SJCRH30 (cell line): ENCODE results near the gene BAIAP2L1. TPM values are rescaled to one million over a fixed set of nuclear protein-coding genes. Genes with fewer than 3 reads are reported as not detected.

ENCODE experiments used
- DNase-seq, 2 experiments: peaks; one replicate each; pipeline ENCODE4 v3.0.0-alpha.2; 2015 to 2020
- H3K27ac ChIP-seq: fragments of 250-450 bp; sonication (Bioruptor Pico); 2 replicates; pipeline ENCODE4 v1.5.1; 2020; ENCODE audit warnings: mild to moderate bottlenecking, moderate library complexity
- H3K27me3 ChIP-seq: fragments of 250-450 bp; sonication (Bioruptor Pico); 2 replicates; pipeline ENCODE4 v1.5.1; 2020; ENCODE audit warnings: mild to moderate bottlenecking, moderate library complexity
- H3K36me3 ChIP-seq: fragments of 250-450 bp; sonication (Bioruptor Pico); 2 replicates; pipeline ENCODE4 v1.5.1; 2020; ENCODE audit warnings: mild to moderate bottlenecking, moderate library complexity
- H3K4me1 ChIP-seq: fragments of 250-450 bp; sonication (Bioruptor Pico); 2 replicates; pipeline ENCODE4 v1.5.1; 2020; ENCODE audit warnings: mild to moderate bottlenecking, moderate library complexity
- H3K4me3 ChIP-seq: fragments of 250-450 bp; sonication (Bioruptor Pico); 2 replicates; pipeline ENCODE4 v1.5.1; 2020; ENCODE audit warnings: mild to moderate bottlenecking, moderate library complexity
- H3K9me3 ChIP-seq: fragments of 250-450 bp; sonication (Bioruptor Pico); replicated peaks from 2 replicates; pipeline ENCODE4 v1.5.1; 2020; ENCODE audit warnings: mild to moderate bottlenecking, moderate library complexity
- total RNA-seq: library from RNA; depleted of rRNA; stranded (reverse); fragments of >200 nt; shearing (Covaris generic); gene quantifications from 2 replicates; pipeline ENCODE4 v1.2.3, GENCODE V29; 2014

Gene BAIAP2L1
- total RNA-seq, 1 experiment from 2014 or later: 21.7 TPM

DNA sequence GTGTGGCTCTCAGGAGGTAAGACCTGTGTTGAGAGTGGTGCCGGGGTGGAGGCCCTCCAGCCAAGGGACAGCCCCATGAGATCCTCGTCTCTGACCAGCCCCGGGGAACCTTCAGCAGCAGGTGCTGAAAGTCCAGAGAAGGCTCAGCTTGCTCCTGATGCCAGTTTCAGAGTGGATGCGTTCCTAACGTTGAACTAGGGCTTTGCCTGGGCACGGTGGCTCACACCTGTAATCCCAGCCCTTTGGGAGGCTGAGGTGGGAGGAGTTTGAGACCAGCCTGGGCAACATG, 45.7 kb downstream of the BAIAP2L1 start:
- Histone ChIP-seq H3K4me3 (no peak overlapping the region), H3K27ac (peak overlapping the region; percentile 61), H3K4me1 (peaks cover 28% of the 10 kb centered on the region), H3K27me3 (no peaks in the 10 kb centered on the region), H3K36me3 (peaks cover 2% of the 10 kb centered on the region; the same call in 1 of the 2 replicates), H3K9me3 (no peaks in the 10 kb centered on the region)
- no peak for DNase-seq

DNA sequence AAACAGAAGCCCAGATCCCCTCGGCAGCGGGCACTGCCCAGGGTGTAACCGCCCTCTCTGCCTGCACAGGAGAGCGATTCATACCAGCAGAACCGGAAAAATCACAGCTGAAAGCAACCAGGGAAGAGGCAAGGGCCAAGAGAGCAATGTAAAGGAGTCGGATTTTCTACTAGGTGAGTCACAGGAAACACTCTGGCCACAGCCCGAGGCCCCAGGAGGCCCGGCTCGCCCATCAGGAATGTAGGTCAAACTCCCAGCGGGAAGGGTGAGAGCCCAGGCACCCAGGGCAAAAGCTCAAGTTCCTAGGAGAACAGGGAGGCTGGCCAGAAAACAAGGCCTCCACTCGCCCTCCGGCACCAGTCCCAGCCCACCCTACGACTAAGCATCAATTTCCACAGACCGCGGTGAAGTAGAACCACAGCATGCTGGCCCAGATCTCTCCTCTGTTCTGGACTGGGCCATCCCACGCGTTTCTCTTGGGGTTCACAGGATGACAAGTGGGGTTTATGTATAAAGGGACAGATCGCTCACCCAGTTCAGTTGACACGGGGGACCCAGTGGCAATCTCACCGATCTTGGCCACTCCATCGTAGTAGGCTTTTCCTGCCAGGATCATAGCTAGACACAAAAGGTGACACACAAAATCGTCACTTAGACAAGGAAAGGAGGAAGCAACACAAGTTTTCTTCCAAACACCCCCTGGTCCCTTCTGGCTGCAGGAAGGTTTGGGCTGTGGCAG, 46.2 kb downstream of the BAIAP2L1 start:
- Histone ChIP-seq H3K27me3 (no peaks in the 10 kb centered on the region), H3K36me3 (peaks cover 2% of the 10 kb centered on the region; the same call in 1 of the 2 replicates), H3K27ac (peak overlapping the region; percentile 61), H3K4me3 (no peak overlapping the region; the same call in 1 of the 2 replicates), H3K4me1 (peaks cover 28% of the 10 kb centered on the region), H3K9me3 (no peaks in the 10 kb centered on the region)
- peak; percentile 75 to 80 for DNase-seq

DNA sequence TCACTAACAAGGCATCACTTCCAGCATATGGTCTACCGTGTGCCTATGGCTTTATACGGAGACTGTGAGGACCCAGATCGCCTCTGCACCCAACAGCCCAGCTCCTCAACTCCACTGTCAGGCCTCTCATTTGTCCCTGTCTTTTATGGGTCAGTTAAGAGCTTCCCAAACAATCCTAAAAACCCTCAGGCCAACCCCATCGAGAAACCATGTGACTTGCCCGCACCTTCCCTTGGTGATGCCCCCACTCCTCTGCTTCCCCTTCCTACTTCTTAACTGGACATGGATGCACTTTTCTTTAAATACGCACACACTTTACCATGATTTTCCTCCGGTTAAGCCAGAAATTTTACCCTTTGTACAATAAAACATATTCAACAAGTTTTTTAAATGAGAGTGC, 46.8 kb downstream of the BAIAP2L1 start:
- peak; percentile 24 to 43 for DNase-seq
- Histone ChIP-seq H3K4me3 (no peak overlapping the region; the same call in 1 of the 2 replicates), H3K4me1 (peaks cover 28% of the 10 kb centered on the region), H3K27ac (peak overlapping the region; percentile 61), H3K36me3 (peaks cover 2% of the 10 kb centered on the region; the same call in 1 of the 2 replicates), H3K27me3 (no peaks in the 10 kb centered on the region), H3K9me3 (no peaks in the 10 kb centered on the region)

DNA sequence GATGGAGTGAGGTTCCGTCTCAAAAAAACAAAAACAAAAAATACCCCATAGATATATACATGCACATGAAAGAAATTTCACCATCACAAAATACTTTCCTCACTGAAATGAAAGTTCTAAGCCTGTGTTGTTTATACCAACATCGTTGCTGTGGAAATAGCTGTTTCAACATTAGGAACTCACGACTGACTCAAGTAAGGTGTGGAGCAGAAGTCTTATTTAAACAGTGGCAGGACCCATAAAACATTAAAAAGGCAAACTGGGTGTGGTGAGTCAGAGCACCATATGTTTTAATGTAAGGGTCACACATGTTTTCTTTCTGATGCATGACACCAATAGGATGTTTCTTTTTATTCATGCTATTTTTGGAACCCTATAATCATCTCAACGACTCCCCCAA, 48.3 kb downstream of the BAIAP2L1 start:
- no peaks in the 10 kb centered on the region for H3K27me3 ChIP-seq
- no peak overlapping the region for H3K4me3 ChIP-seq
- H3K27ac ChIP-seq: peak overlapping the region; percentile 33
- peaks cover 28% of the 10 kb centered on the region for H3K4me1 ChIP-seq
- peaks cover 2% of the 10 kb centered on the region; the same call in 1 of the 2 replicates for H3K36me3 ChIP-seq
- H3K9me3 ChIP-seq: no peaks in the 10 kb centered on the region
- peak in 1 of 2 experiments; percentile 22 for DNase-seq

DNA sequence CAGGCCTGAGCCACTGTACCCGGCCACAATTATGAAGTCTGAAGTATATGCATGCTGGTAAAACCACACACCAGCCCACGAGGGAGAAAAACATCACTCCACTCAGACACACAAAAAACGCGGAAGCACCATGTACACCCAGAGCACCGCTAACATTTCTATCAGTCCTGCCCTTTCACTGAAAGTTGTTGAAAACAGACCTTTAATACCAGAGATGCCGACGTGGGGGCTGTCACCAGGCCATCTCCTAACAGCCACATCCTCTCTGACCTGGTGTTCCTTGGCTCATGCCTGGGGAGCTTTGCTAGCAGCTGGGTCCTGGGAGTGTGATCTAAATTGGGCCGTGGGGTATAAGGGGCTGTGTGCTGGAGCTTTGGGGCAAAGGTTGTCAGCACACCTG, 49.8 kb downstream of the BAIAP2L1 start:
- Histone ChIP-seq H3K27me3 (no peaks in the 10 kb centered on the region), H3K36me3 (peaks cover 1% of the 10 kb centered on the region; the same call in 1 of the 2 replicates), H3K4me1 (peaks cover 32% of the 10 kb centered on the region), H3K4me3 (no peak overlapping the region), H3K27ac (no peak overlapping the region), H3K9me3 (no peaks in the 10 kb centered on the region)
- no peak for DNase-seq

DNA sequence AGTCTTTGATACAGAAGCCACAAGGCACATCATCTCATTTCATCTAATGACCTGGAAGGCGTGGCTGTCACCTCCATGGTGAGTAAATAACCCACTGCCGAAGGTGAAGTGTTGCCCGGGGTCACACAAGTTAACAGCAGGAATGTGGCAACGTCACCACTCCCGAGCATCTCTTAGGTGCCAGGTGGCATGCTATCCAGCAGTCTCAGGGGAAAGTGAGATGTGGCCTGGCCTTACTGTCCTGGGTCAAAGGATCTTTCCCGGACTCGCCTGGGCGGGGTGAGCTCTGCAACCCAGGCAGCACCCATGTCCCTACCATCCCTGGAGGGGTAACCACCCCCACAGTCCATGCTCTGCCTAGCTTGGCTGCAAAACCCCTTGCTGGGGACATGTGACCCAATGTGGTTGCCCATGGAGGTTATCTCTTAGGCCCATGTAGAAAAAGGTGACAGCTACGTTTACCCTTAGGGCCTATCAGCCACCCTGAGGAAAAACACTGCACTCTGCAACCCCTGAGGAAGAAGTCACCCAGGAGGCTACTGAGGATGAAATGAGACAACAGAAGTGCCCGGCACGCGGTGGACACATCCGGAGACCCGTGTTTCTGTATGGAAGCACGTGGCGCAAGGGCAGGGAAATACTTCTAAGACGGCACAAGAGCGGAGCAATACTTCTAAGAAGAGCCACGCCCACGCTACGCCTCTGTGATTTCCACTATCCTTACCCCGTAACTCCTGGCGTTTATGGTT, 52.0 kb downstream of the BAIAP2L1 start:
- Histone ChIP-seq H3K27me3 (no peaks in the 10 kb centered on the region), H3K27ac (no peak overlapping the region), H3K9me3 (no peaks in the 10 kb centered on the region), H3K4me3 (no peak overlapping the region), H3K36me3 (0 out of 2 replicates have a peak, but pooled peaks cover 2% of the 10 kb centered on the region), H3K4me1 (peaks cover 15% of the 10 kb centered on the region)
- DNase-seq: no peak

DNA sequence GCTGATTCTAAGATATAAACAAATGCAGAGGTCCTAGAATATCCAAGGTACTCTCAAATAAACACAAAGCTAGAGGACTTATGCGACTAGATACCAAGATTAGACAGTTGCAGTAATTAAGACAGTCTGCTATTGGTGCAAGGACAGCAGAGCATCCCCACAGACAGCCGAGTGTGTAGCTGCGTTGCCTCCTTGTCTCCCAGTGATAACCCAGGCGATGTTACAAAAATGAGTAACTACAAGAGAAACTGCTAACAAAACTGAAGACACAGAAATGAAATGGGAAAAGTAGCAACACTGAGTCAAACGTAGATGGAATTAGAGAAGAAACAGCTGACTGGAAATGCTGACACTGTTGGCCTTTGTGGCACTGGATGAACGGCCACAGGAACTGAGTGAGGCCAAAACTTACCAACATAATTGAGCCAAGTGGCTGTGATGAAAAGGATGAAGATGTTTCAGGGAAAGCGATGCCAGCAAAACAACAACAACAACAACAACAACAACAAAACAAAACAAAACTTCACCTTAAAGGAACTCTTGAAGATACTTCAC, 54.3 kb downstream of the BAIAP2L1 start:
- no peak overlapping the region for H3K4me3 ChIP-seq
- H3K4me1 ChIP-seq: peaks cover 4% of the 10 kb centered on the region; the same call in 1 of the 2 replicates
- no peak for DNase-seq
- H3K27ac ChIP-seq: no peak overlapping the region
- no peaks in the 10 kb centered on the region for H3K9me3 ChIP-seq
- 0 out of 2 replicates have a peak, but pooled peaks cover 2% of the 10 kb centered on the region for H3K36me3 ChIP-seq
- H3K27me3 ChIP-seq: no peaks in the 10 kb centered on the region

DNA sequence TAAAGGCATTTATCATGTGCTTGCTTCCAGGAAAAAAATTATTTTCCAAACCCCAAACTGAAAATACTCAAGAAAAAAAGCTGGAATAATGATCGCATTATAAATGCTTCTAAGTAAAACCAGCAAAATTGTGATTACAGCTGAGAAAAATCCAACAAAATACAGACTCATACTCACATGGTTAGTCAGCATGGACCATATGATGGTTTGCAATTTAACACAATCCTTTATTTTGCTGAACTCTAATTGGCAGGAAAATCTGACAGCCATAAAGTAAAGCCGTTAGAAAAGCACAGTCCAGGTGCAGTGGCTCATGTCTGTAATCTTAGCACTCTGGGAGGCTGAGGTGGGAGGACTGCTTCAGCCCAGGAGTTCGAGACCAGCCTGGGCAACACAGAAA, 59.8 kb downstream of the BAIAP2L1 start:
- no peak for DNase-seq
- Histone ChIP-seq H3K27me3 (no peaks in the 10 kb centered on the region), H3K4me1 (no peaks in the 10 kb centered on the region)

DNA sequence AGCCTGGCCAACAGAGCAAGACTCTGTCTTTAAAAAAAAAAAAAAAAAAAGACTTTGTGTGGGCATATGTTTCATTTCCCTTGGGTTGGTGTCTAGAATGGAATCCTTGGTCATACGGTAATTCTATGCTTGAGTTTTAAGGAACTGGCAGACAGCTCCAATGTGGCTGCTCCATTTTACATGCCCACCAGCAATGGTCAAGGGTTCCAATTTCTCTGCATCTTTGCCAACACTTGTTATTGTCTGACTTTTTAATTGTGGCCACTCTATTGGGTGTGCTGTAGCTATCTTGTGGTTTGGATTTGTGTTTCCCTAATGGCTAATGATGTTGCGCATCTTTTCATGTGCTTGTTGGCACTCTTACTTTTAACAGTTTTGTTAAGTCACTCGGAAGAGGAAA, 61.8 kb downstream of the BAIAP2L1 start:
- Histone ChIP-seq H3K27ac (no peak overlapping the region), H3K4me1 (no peaks in the 10 kb centered on the region), H3K27me3 (no peaks in the 10 kb centered on the region), H3K4me3 (no peak overlapping the region), H3K36me3 (peaks cover 2% of the 10 kb centered on the region; the same call in 1 of the 2 replicates), H3K9me3 (no peaks in the 10 kb centered on the region)
- DNase-seq: no peak

More for the DNA sequence above, 59.8 kb downstream of the BAIAP2L1 start:
- Histone ChIP-seq H3K36me3 (peaks cover 4% of the 10 kb centered on the region; the same call in 1 of the 2 replicates), H3K9me3 (no peaks in the 10 kb centered on the region), H3K4me3 (no peak overlapping the region), H3K27ac (no peak overlapping the region)

DNA sequence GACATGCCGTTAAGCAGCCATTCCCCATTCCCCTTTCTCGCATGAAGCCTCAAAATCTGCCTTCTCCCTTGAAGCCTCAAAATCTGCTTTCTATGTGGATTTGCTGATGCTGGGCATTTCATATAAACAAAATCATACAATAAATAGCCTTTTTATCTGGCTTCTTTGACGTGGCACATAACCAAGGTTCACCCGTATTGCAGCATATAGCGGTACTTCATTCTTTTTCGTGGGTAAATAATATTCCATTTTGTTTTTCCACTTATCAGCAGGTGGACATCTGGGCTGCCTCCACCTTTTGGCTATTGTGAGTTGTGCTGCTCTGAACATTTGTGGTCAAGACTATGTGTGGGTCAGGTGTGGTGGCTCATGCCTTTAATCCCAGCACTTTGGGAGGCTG, 62.4 kb downstream of the BAIAP2L1 start:
- no peak overlapping the region for H3K27ac ChIP-seq
- no peak for DNase-seq

DNA sequence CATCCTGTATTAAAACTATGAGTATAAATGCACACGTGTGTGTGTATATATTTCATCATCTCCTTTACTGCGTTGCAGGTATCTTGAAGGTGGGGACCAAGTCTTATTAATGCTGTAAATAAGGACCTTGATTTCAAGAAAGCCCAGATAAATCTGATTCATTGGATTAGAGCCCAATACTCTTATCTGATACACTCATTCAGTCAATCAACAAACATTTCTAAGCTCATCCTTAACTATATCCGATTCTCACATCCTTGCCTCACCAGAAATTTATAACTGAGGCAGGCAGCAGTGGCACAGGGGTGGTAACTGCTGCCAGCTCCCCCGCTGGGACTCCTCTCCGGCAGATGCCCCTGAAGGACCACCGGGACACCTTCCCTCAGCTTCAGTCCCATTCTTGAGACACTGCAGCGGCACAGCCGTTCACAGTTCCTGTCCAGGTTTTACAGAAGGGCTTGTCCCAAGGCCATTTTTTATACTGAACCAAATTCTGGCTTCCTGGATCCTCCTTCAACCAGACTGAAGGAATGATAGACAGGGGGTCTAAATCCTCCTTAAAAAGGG, 65.4 kb downstream of the BAIAP2L1 start:
- H3K36me3 ChIP-seq: peaks cover 2% of the 10 kb centered on the region; the same call in 1 of the 2 replicates
- H3K4me3 ChIP-seq: no peak overlapping the region
- no peak for DNase-seq
- no peaks in the 10 kb centered on the region for H3K9me3 ChIP-seq
- no peak overlapping the region for H3K27ac ChIP-seq
- no peaks in the 10 kb centered on the region for H3K27me3 ChIP-seq
- H3K4me1 ChIP-seq: no peaks in the 10 kb centered on the region

More for the DNA sequence above, 62.4 kb downstream of the BAIAP2L1 start:
- peaks cover 2% of the 10 kb centered on the region; the same call in 1 of the 2 replicates for H3K36me3 ChIP-seq
- no peaks in the 10 kb centered on the region for H3K9me3 ChIP-seq
- H3K27me3 ChIP-seq: no peaks in the 10 kb centered on the region
- no peak overlapping the region for H3K4me3 ChIP-seq
- no peaks in the 10 kb centered on the region for H3K4me1 ChIP-seq

DNA sequence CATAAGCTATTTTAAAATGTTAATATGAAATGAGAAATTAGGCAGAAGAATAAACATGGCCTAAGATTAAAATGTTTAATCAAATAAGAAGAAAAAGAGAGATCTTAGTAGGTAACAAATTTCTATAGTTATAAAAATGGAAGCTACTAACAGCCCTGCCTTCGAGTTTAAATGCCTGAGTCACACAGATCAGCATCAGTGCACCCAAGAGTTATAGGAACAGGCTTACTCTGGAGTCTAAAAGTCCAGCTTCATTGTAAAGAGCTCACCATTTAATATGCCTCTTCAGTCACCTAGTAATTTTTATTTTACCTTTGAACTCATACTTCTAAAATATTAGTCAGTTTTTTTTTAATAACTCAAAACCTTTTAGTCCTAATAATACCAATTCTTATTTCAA, 66.8 kb downstream of the BAIAP2L1 start:
- no peak for DNase-seq
- no peaks in the 10 kb centered on the region for H3K9me3 ChIP-seq
- no peaks in the 10 kb centered on the region for H3K27me3 ChIP-seq

DNA sequence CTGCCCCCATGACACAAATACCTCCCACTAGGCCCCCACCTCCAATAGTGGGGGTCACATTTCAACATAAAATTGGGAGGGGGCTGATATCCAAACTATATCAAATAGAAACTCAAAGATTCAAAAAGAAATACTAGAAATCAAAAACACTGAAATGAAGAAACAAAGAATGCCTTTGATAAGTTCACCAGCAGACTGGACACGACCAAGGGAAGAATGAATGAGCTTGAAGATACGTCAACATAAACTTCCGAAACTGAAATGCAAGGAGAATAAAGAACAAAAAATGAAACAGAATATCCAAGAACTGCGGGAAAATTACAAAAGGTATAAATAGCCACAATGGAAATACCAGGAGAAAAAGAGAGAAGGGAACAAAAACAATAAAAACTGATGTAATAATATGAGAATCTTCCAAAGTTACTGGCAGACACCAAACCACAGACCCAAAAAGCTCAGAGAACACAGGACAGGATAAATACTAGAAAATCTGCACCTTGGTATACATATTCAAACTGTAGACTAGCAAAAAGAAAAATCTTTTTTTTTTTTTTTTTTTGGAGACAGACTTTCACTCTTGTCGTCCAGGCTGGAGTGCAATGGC, 69.9 kb downstream of the BAIAP2L1 start:
- H3K9me3 ChIP-seq: no peaks in the 10 kb centered on the region
- no peak for DNase-seq
- H3K27me3 ChIP-seq: no peaks in the 10 kb centered on the region
- no peak overlapping the region for H3K4me3 ChIP-seq
- H3K4me1 ChIP-seq: peaks cover 8% of the 10 kb centered on the region
- H3K27ac ChIP-seq: no peak overlapping the region
- H3K36me3 ChIP-seq: no peaks in the 10 kb centered on the region

More for the DNA sequence above, 66.8 kb downstream of the BAIAP2L1 start:
- H3K36me3 ChIP-seq: peaks cover 2% of the 10 kb centered on the region; the same call in 1 of the 2 replicates
- H3K4me1 ChIP-seq: peaks cover 4% of the 10 kb centered on the region
- no peak overlapping the region for H3K4me3 ChIP-seq
- no peak overlapping the region for H3K27ac ChIP-seq

DNA sequence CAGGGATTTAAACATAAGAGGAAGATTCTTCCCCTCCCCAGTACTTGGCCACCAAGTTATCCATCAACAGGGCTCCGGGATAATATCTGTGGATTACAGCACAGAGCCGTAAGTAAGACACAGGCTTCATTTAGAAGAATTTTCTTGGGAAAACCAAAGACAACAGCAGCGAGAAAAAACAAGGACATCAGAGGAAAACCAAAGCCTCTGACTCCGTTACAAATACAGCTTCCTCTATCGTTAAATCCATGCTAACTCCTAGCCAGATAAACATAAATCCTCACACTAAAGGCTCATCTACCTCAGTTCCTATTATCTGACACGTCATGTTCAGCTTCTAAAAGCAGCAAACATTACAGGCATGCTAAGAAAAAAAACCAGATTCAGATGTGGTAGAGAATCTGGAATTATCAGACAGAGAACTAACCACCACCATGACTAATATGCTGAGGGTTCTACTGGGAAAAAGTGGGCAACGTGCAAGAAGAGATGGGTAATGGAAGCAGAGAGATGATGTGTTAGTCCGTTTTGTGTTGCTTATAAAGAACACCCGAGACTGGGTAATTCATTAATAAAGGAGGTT, 71.0 kb downstream of the BAIAP2L1 start:
- Histone ChIP-seq H3K27ac (peak overlapping the region; percentile 79), H3K27me3 (no peaks in the 10 kb centered on the region)
- peak in 1 of 2 experiments; percentile 53 for DNase-seq

More for the DNA sequence above, 71.0 kb downstream of the BAIAP2L1 start:
- H3K4me1 ChIP-seq: peaks cover 8% of the 10 kb centered on the region
- H3K4me3 ChIP-seq: peak overlapping the region; percentile 27
- H3K36me3 ChIP-seq: no peaks in the 10 kb centered on the region
- no peaks in the 10 kb centered on the region for H3K9me3 ChIP-seq
